ENCODE data around the gene LRRC7.

DNA sequence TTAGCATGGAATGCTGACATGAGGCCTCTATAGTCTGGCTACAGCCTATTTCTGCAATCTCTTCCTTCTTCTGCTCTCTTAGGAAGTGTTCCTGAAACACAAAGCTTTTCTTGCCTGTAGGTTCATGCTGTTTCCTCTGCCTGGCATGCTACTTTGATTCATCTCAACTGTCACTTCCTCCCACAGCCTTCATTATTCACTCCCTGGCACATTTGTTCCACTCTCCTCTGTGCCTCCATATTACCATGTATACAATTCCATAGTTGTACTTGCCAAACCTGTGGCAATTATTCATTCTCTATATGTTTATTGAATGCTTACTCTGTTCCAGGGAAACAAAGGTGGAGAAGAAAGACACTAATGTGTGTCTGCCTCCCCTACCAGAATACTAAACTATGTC is 210.2 kb downstream of the LRRC7 start:
- TF ChIP-seq, protein P1, sequence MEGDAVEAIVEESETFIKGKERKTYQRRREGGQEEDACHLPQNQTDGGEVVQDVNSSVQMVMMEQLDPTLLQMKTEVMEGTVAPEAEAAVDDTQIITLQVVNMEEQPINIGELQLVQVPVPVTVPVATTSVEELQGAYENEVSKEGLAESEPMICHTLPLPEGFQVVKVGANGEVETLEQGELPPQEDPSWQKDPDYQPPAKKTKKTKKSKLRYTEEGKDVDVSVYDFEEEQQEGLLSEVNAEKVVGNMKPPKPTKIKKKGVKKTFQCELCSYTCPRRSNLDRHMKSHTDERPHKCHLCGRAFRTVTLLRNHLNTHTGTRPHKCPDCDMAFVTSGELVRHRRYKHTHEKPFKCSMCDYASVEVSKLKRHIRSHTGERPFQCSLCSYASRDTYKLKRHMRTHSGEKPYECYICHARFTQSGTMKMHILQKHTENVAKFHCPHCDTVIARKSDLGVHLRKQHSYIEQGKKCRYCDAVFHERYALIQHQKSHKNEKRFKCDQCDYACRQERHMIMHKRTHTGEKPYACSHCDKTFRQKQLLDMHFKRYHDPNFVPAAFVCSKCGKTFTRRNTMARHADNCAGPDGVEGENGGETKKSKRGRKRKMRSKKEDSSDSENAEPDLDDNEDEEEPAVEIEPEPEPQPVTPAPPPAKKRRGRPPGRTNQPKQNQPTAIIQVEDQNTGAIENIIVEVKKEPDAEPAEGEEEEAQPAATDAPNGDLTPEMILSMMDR (IDR thresholded peaks at IDR 0.05), result no peak
- no peak for TF ChIP-seq EP300 (IDR thresholded peaks at IDR 0.05)
